Astrocyte (in vitro differentiated cells and primary cell): ENCODE measurements around the gene SQSTM1. TPM values are rescaled to one million over a fixed set of nuclear protein-coding genes. Genes with fewer than 3 reads are reported as not detected.

Experiments
- DNase-seq: peaks from one replicate; pipeline ENCODE4 v3.0.0-alpha.2; 2010; ENCODE audit warnings: low read depth
- FAIRE-seq: peaks from 2 replicates; lab custom pipeline; 2011; peaks lifted over from hg19 to GRCh38; lab: Jason Lieb, UNC
- H2AFZ ChIP-seq: 2 replicates; pipeline ENCODE4 v1.6.0; 2012; ENCODE audit warnings: low read depth, low read length, inconsistent platforms
- H3K27ac ChIP-seq: 2 replicates; pipeline ENCODE4 v1.5.1; 2011; ENCODE audit warnings: low read depth, low read length, inconsistent platforms
- H3K27me3 ChIP-seq: 2 replicates; pipeline ENCODE4 v1.6.0; 2011; ENCODE audit warnings: low read length, inconsistent platforms; ENCODE audit not compliant: insufficient read depth
- H3K36me3 ChIP-seq: 2 replicates; pipeline ENCODE4 v1.5.1; 2011; ENCODE audit warnings: low read length, inconsistent platforms; ENCODE audit not compliant: insufficient read depth
- H3K4me1 ChIP-seq: 2 replicates; pipeline ENCODE4 v1.5.1; 2011; ENCODE audit warnings: low read length, inconsistent platforms; ENCODE audit not compliant: insufficient read depth
- H3K4me2 ChIP-seq: 2 replicates; pipeline ENCODE4 v1.6.0; 2012; ENCODE audit warnings: low read length, inconsistent platforms
- H3K4me3 ChIP-seq: 2 replicates; pipeline ENCODE4 v1.5.1; 2011; ENCODE audit warnings: low read depth, mild to moderate bottlenecking, low read length, inconsistent platforms; ENCODE audit not compliant: insufficient read depth
- H3K79me2 ChIP-seq: 2 replicates; pipeline ENCODE4 v1.6.0; 2012; ENCODE audit warnings: mild to moderate bottlenecking, low read length, inconsistent platforms; ENCODE audit not compliant: insufficient read depth
- H3K9ac ChIP-seq: 2 replicates; pipeline ENCODE4 v1.6.0; 2012; ENCODE audit warnings: mild to moderate bottlenecking, low read length, inconsistent platforms
- H3K9me3 ChIP-seq: 2 replicates; pipeline ENCODE4 v1.5.1; 2012; ENCODE audit warnings: low read depth, mild to moderate bottlenecking, low read length, inconsistent platforms; ENCODE audit not compliant: insufficient read depth
- H4K20me1 ChIP-seq: 2 replicates; pipeline ENCODE4 v1.6.0; 2012; ENCODE audit warnings: low read length, inconsistent platforms; ENCODE audit not compliant: insufficient read depth
- H3K27ac Mint-ChIP-seq: one replicate; pipeline ENCODE4 v1.8.0; 2021; ENCODE audit warnings: mild to moderate bottlenecking, mixed read lengths; ENCODE audit not compliant: unreplicated experiment
- H3K27me3 Mint-ChIP-seq: one replicate; pipeline ENCODE4 v1.8.0; 2021; ENCODE audit warnings: low read depth, mixed read lengths; ENCODE audit not compliant: unreplicated experiment
- H3K36me3 Mint-ChIP-seq: one replicate; pipeline ENCODE4 v1.8.0; 2021; ENCODE audit warnings: low read depth, mixed read lengths; ENCODE audit not compliant: unreplicated experiment
- H3K4me1 Mint-ChIP-seq: one replicate; pipeline ENCODE4 v1.8.0; 2021; ENCODE audit warnings: low read depth, mixed read lengths; ENCODE audit not compliant: unreplicated experiment
- H3K4me3 Mint-ChIP-seq: one replicate; pipeline ENCODE4 v1.8.0; 2021; ENCODE audit warnings: mild to moderate bottlenecking, moderate library complexity, mixed read lengths; ENCODE audit not compliant: unreplicated experiment
- H3K9me3 Mint-ChIP-seq: one replicate; pipeline ENCODE4 v1.8.0; 2021; ENCODE audit warnings: mild to moderate bottlenecking, mixed read lengths; ENCODE audit not compliant: unreplicated experiment
- CTCF ChIP-seq: IDR thresholded peaks from 2 replicates; pipeline ENCODE4 v1.5.1; 2011; ENCODE audit warnings: low read depth, mild to moderate bottlenecking, inconsistent platforms, low read length, moderate library complexity; ENCODE audit not compliant: insufficient read depth
- EZH2 ChIP-seq: IDR thresholded peaks from 2 replicates; pipeline ENCODE4 v1.6.1; 2012; ENCODE audit warnings: mild to moderate bottlenecking, low read length, inconsistent platforms; ENCODE audit not compliant: insufficient read depth
- total RNA-seq: library from RNA; stranded (reverse); gene quantifications from 2 replicates; pipeline ENCODE4 v1.2.1, GENCODE V29; 2021

The SQSTM1 gene
- total RNA-seq, 1 donor from 2014 or later, result 262 TPM

- H3K4me2 ChIP-seq, result no peak overlapping the region
- peaks cover 11% of the 10 kb centered on the region for H3K9me3 ChIP-seq
- DNase-seq, result no peak
- no peaks in the 10 kb centered on the region for H3K27me3 ChIP-seq
- Mint-ChIP-seq H3K36me3 (peaks cover 54% of the 10 kb centered on the region), H3K4me3 (no peak overlapping the region), H3K9me3 (peaks cover 12% of the 10 kb centered on the region), H3K4me1 (no peaks in the 10 kb centered on the region), H3K27ac (no peak overlapping the region), H3K27me3 (no peaks in the 10 kb centered on the region)
- H3K4me1 ChIP-seq, result no peaks in the 10 kb centered on the region
- peaks cover 4% of the 10 kb centered on the region for H4K20me1 ChIP-seq
- TF ChIP-seq CTCF (no peak), EZH2 (no peak)
- H3K9ac ChIP-seq, result no peak overlapping the region
- no peaks in the 10 kb centered on the region for H3K79me2 ChIP-seq
- H2AFZ ChIP-seq, result no peak overlapping the region
- H3K4me3 ChIP-seq, result no peak overlapping the region
- FAIRE-seq, result no peak
- H3K36me3 ChIP-seq, result peaks cover 41% of the 10 kb centered on the region
- H3K27ac ChIP-seq, result no peak overlapping the region
Measured at GRCh38 chr5:179883163-179883562, 62.5 kb downstream of the SQSTM1 start.

- H3K36me3 ChIP-seq, result peaks cover 41% of the 10 kb centered on the region
- H3K27me3 Mint-ChIP-seq, result no peaks in the 10 kb centered on the region
- H3K79me2 ChIP-seq, result no peaks in the 10 kb centered on the region
- no peaks in the 10 kb centered on the region for H3K4me1 ChIP-seq
- H2AFZ ChIP-seq, result no peak overlapping the region
- H3K9me3 Mint-ChIP-seq, result peaks cover 12% of the 10 kb centered on the region
- FAIRE-seq, result no peak
- no peaks in the 10 kb centered on the region for H3K27me3 ChIP-seq
- no peak overlapping the region for H3K27ac ChIP-seq
- TF ChIP-seq EZH2 (no peak), CTCF (no peak)
- no peak overlapping the region for H3K4me3 Mint-ChIP-seq
- H3K4me1 Mint-ChIP-seq, result no peaks in the 10 kb centered on the region
- no peak overlapping the region for H3K4me2 ChIP-seq
- no peak overlapping the region for H3K27ac Mint-ChIP-seq
- peaks cover 64% of the 10 kb centered on the region for H3K36me3 Mint-ChIP-seq
- DNase-seq, result no peak
- no peak overlapping the region for H3K4me3 ChIP-seq
- no peak overlapping the region for H3K9ac ChIP-seq
- peaks cover 11% of the 10 kb centered on the region for H3K9me3 ChIP-seq
- H4K20me1 ChIP-seq, result peaks cover 4% of the 10 kb centered on the region
Measured at GRCh38 chr5:179885491-179886090, 64.9 kb downstream of the SQSTM1 start.

- DNase-seq, result no peak
- Histone ChIP-seq H3K4me3 (no peak overlapping the region), H3K4me2 (no peak overlapping the region), H3K36me3 (peaks cover 47% of the 10 kb centered on the region), H2AFZ (no peak overlapping the region), H3K9ac (no peak overlapping the region), H3K79me2 (no peaks in the 10 kb centered on the region), H3K27ac (no peak overlapping the region), H3K27me3 (no peaks in the 10 kb centered on the region), H3K9me3 (peaks cover 11% of the 10 kb centered on the region), H4K20me1 (peaks cover 4% of the 10 kb centered on the region), H3K4me1 (no peaks in the 10 kb centered on the region)
- Mint-ChIP-seq H3K4me1 (no peaks in the 10 kb centered on the region), H3K9me3 (peaks cover 12% of the 10 kb centered on the region), H3K36me3 (peaks cover 64% of the 10 kb centered on the region), H3K4me3 (no peak overlapping the region), H3K27me3 (no peaks in the 10 kb centered on the region), H3K27ac (no peak overlapping the region)
- FAIRE-seq, result no peak
- no peak for TF ChIP-seq EZH2
- no peak for TF ChIP-seq CTCF
Measured at GRCh38 chr5:179886190-179886911, 65.6 kb downstream of the SQSTM1 start.
